Mesothelial cell of epicardium (in vitro differentiated cells): ENCODE measurements around the gene DDIAS. TPM values are rescaled to one million over a fixed set of nuclear protein-coding genes. Genes with fewer than 3 reads are reported as not detected.

Experiments
- DNase-seq, 2 experiments: peaks; one replicate each; pipeline ENCODE4 v3.0.0; 2021; ENCODE audit warnings: low spot score in 2 of 2; ENCODE audit not compliant: unreplicated experiment in 2 of 2
- H3K27ac Mint-ChIP-seq: 2 replicates; pipeline ENCODE4 v1.8.0; 2021; ENCODE audit warnings: mixed read lengths
- H3K27me3 Mint-ChIP-seq: 2 replicates; pipeline ENCODE4 v1.8.0; 2021; ENCODE audit warnings: low read depth, mixed read lengths
- H3K36me3 Mint-ChIP-seq: 2 replicates; pipeline ENCODE4 v1.8.0; 2021; ENCODE audit warnings: mixed read lengths
- H3K4me1 Mint-ChIP-seq: 2 replicates; pipeline ENCODE4 v1.8.0; 2021; ENCODE audit warnings: mixed read lengths
- H3K4me3 Mint-ChIP-seq: 2 replicates; pipeline ENCODE4 v1.8.0; 2021; ENCODE audit warnings: mild to moderate bottlenecking, moderate library complexity, mixed read lengths
- H3K9me3 Mint-ChIP-seq: 2 replicates; pipeline ENCODE4 v1.8.0; 2021; ENCODE audit warnings: mixed read lengths
- CTCF ChIP-seq: fragments of 200-600 bp; sonication (generic); IDR thresholded peaks from one replicate; pipeline ENCODE4 v1.5.0; 2021; ENCODE audit warnings: antibody characterized with exemption; ENCODE audit not compliant: unreplicated experiment
- total RNA-seq: library from RNA; stranded (reverse); gene quantifications from 3 replicates; pipeline ENCODE4 v1.2.1, GENCODE V29; 2021

Gene DDIAS
- total RNA-seq, 1 donor from 2014 or later, result 5.6 TPM

- Mint-ChIP-seq H3K9me3 (no peaks in the 10 kb centered on the region), H3K27ac (no peak overlapping the region), H3K4me1 (peaks cover 11% of the 10 kb centered on the region), H3K36me3 (peaks cover 3% of the 10 kb centered on the region), H3K27me3 (no peaks in the 10 kb centered on the region), H3K4me3 (no peak overlapping the region)
- DNase-seq, result no peak
- TF ChIP-seq CTCF, result no peak
Observed at GRCh38 chr11:82890936-82891335, 10.6 kb upstream of the DDIAS start.

- H3K4me3 Mint-ChIP-seq, result no peak overlapping the region
- no peak overlapping the region for H3K27ac Mint-ChIP-seq
- TF ChIP-seq CTCF, result no peak
- H3K36me3 Mint-ChIP-seq, result no peaks in the 10 kb centered on the region
- no peaks in the 10 kb centered on the region for H3K9me3 Mint-ChIP-seq
- no peak for DNase-seq
- H3K4me1 Mint-ChIP-seq, result peaks cover 11% of the 10 kb centered on the region
- H3K27me3 Mint-ChIP-seq, result no peaks in the 10 kb centered on the region
Observed at GRCh38 chr11:82892611-82893169, 8.8 kb upstream of the DDIAS start.

GRCh38 chr11:82895437-82896091 is 6.0 kb upstream of the DDIAS start:
- Mint-ChIP-seq H3K4me1 (peaks cover 20% of the 10 kb centered on the region), H3K9me3 (no peaks in the 10 kb centered on the region), H3K27ac (no peak overlapping the region), H3K4me3 (no peak overlapping the region), H3K36me3 (no peaks in the 10 kb centered on the region), H3K27me3 (no peaks in the 10 kb centered on the region)
- no peak for TF ChIP-seq CTCF
- DNase-seq, result no peak

DNA sequence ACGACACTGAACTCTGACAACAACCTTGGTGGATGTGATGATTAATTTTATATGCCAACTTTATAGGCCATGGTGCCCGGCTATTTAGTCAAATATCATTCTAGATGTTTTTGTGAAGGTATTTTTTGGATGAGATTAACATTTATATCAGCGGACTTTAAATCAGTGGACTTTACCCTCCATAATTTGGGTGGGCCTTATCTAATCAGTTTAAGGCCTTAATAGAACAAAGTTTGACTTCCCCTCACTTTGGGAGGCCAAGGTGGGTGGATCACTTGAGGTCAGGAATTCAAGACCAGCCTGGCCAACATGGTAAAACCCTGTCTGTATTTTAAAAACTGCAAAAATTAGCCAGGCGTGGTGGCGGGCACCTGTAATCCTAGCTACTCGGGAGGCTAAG is 5.4 kb upstream of the DDIAS start:
- TF ChIP-seq CTCF, result no peak
- H3K4me3 Mint-ChIP-seq, result no peak overlapping the region
- no peak overlapping the region for H3K27ac Mint-ChIP-seq
- H3K9me3 Mint-ChIP-seq, result no peaks in the 10 kb centered on the region
- DNase-seq, result no peak
- no peaks in the 10 kb centered on the region for H3K27me3 Mint-ChIP-seq
- no peaks in the 10 kb centered on the region for H3K36me3 Mint-ChIP-seq
- H3K4me1 Mint-ChIP-seq, result peaks cover 22% of the 10 kb centered on the region

DNA sequence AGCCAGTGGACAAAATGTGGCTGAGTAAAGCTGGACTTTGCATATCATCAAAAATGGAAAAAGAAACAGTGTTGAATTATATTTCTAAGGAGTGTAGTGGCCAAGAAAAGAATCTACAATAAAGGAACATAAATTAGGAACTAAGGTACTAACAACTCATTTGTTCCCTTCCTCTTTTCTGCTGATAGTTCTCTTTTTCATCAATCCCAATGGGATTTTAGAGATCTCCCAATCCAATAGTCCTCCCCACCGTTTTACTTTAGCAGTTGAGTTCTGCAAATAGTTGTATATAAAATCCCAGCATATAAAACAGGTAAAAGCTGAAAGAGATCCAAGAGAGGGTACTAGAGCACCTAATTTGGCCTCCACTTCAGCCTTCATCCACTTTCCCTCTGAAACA is 3.3 kb upstream of the DDIAS start:
- no peak for TF ChIP-seq CTCF
- H3K9me3 Mint-ChIP-seq, result no peaks in the 10 kb centered on the region
- H3K4me1 Mint-ChIP-seq, result peaks cover 32% of the 10 kb centered on the region
- no peaks in the 10 kb centered on the region for H3K27me3 Mint-ChIP-seq
- H3K36me3 Mint-ChIP-seq, result no peaks in the 10 kb centered on the region
- H3K4me3 Mint-ChIP-seq, result no peak overlapping the region
- no peak overlapping the region for H3K27ac Mint-ChIP-seq
- no peak for DNase-seq
